ENCODE data around the gene AMMECR1.

DNA sequence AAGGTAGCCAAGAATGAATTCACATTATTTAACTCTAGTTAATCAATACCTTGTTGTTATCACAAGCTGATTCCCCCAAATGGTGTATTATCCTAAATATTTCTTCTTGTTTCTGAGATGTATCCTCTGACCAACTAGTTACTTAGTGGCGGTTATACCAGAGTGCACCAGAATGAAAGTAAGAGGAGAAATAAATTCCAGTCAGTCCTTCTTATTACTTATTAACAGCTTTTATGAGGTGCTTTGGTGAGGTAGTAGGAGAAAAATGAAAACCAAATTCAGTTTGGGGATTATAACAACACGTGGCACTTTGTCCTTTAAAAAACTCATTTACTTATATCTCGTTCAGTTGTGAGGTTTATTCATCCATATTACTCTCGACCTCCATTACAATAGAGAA is 101.9 kb downstream of the AMMECR1 start:
- TF ChIP-seq CTCF (IDR thresholded peaks at IDR 0.05; ENCODE audit: borderline replicate concordance, extremely low read depth, low read length, poor library complexity, severe bottlenecking) (no peak), EZH2 (IDR thresholded peaks at IDR 0.05; ENCODE audit: borderline replicate concordance, low read depth, low read length, severe bottlenecking) (no peak)
